HEK293 (cell line): ENCODE data around the gene HOXA3.

ENCODE experiments used
- CTCF ChIA-PET: fragments of 350-600 bp; formaldehyde crosslinking; extraction: SDS; loops from one replicate; lab custom pipeline; 2021; ENCODE audit warnings: antibody characterized with exemption; lab: Yijun Ruan, JAX
- POLR2A ChIA-PET: fragments of 300-600 bp; formaldehyde crosslinking; extraction: SDS; loops from one replicate; lab custom pipeline; 2020; ENCODE audit warnings: antibody characterized with exemption, inconsistent platforms; lab: Yijun Ruan, JAX
- H3K27ac ChIP-seq: fragments of 200-500 bp; sonication (Bioruptor generic); 2 replicates; pipeline ENCODE4 v1.5.1; 2014; ENCODE audit warnings: low read depth, low read length, control low read depth, inconsistent platforms; ENCODE audit errors: extremely low read depth
- H3K36me3 ChIP-seq, 2 experiments: fragments of 200-500 bp in 1 of 2; sonication (Bioruptor generic) in 1 of 2; 1 replicate in 1 of 2; 2 replicates in 1 of 2; pipeline ENCODE4 v1.5.1; 2014 to 2017; ENCODE audit warnings: inconsistent platforms in 2 of 2, low read length in 2 of 2; ENCODE audit not compliant: control insufficient read depth in 2 of 2, insufficient read depth in 1 of 2
- H3K4me1 ChIP-seq: fragments of 200-500 bp; sonication (Bioruptor generic); 2 replicates; pipeline ENCODE4 v1.5.1; 2014; ENCODE audit warnings: mild to moderate bottlenecking, low read length, inconsistent platforms; ENCODE audit not compliant: control insufficient read depth, insufficient read depth
- H3K4me3 ChIP-seq: 2 replicates; pipeline ENCODE4 v1.5.1; 2011; ENCODE audit warnings: low read depth, mild to moderate bottlenecking, control low read depth, low read length, moderate library complexity
- H3K9me3 ChIP-seq: fragments of 200-500 bp; sonication (Bioruptor generic); 2 replicates; pipeline ENCODE4 v1.5.1; 2014; ENCODE audit warnings: low read depth, low read length, inconsistent platforms; ENCODE audit not compliant: control insufficient read depth, insufficient read depth
- GLIS1 ChIP-seq: fragments of 450-650 bp; formaldehyde crosslinking; IDR thresholded peaks from 2 replicates; pipeline ENCODE4 v1.5.1; 2016; ENCODE audit warnings: missing biosample characterization, missing genetic modification characterization
- KLF10 ChIP-seq: fragments of 450-650 bp; IDR thresholded peaks from 2 replicates; pipeline ENCODE4 v1.5.1; 2018; ENCODE audit warnings: missing biosample characterization, mild to moderate bottlenecking, missing genetic modification characterization
- KLF7 ChIP-seq: fragments of 450-650 bp; formaldehyde crosslinking; IDR thresholded peaks from 2 replicates; pipeline ENCODE4 v1.5.1; 2016; ENCODE audit warnings: missing biosample characterization, missing genetic modification characterization, borderline replicate concordance
- PRDM2 ChIP-seq: fragments of 450-650 bp; formaldehyde crosslinking; IDR thresholded peaks from 2 replicates; pipeline ENCODE4 v1.5.1; 2016; ENCODE audit warnings: missing biosample characterization, missing genetic modification characterization, borderline replicate concordance
- SCRT2 ChIP-seq: fragments of 450-650 bp; formaldehyde crosslinking; IDR thresholded peaks from 2 replicates; pipeline ENCODE4 v1.5.1; 2016; ENCODE audit warnings: missing biosample characterization, missing genetic modification characterization
- ZBTB17 ChIP-seq: fragments of 450-650 bp; formaldehyde crosslinking; IDR thresholded peaks from 2 replicates; pipeline ENCODE4 v1.5.1; 2016; ENCODE audit warnings: missing biosample characterization, missing genetic modification characterization
- ZFHX2 ChIP-seq: fragments of 450-650 bp; formaldehyde crosslinking; conservative IDR thresholded peaks from 2 replicates; pipeline ENCODE4 v1.5.1; 2016; ENCODE audit warnings: missing biosample characterization, missing genetic modification characterization
- ZNF274 ChIP-seq, 2 experiments: fragments of 200-500 bp in 1 of 2; fragments of 450-650 bp in 1 of 2; sonication (Bioruptor generic) in 1 of 2; formaldehyde crosslinking in 1 of 2; IDR thresholded peaks; 2 replicates each; pipeline versions ENCODE4 v1.5.1 to v1.6.1; 2014 to 2016; ENCODE audit warnings: borderline replicate concordance in 1 of 2, inconsistent platforms in 1 of 2, low read length in 1 of 2, missing biosample characterization in 1 of 2, missing genetic modification characterization in 1 of 2
- ZNF398 ChIP-seq: fragments of 450-650 bp; formaldehyde crosslinking; IDR thresholded peaks from 2 replicates; pipeline ENCODE4 v1.5.1; 2017; ENCODE audit warnings: missing biosample characterization, missing genetic modification characterization
- ZNF639 ChIP-seq: fragments of 450-650 bp; formaldehyde crosslinking; IDR thresholded peaks from 2 replicates; pipeline ENCODE4 v1.5.1; 2016; ENCODE audit warnings: missing biosample characterization, missing genetic modification characterization
- ZNF843 ChIP-seq: fragments of 450-650 bp; formaldehyde crosslinking; IDR thresholded peaks from 2 replicates; pipeline ENCODE4 v1.5.1; 2016; ENCODE audit warnings: missing biosample characterization, missing genetic modification characterization

The HOXA3 gene

GRCh38 chr7:27095050-27095896, 57.1 kb downstream of the HOXA3 start (continued):
- TF ChIP-seq PRDM2 (tag by site-specific recombination) (no peak), ZNF639 (tag by site-specific recombination) (no peak), ZNF274 (IDR thresholded peaks at IDR 0.05; ENCODE audit: low read length) (no peak), ZNF274 (tag by site-specific recombination; IDR thresholded peaks at IDR 0.05; ENCODE audit: borderline replicate concordance) (no peak), ZFHX2 (tag by site-specific recombination) (peak; percentile 76)
- TF ChIP-seq, all 188 proteins: peak for 11

- H3K4me1 ChIP-seq: peaks cover 47% of the 10 kb centered on the region
- POLR2A ChIA-PET: interaction anchor here (0.6 to 3.9 kb wide), 3 partner anchors 21 to 85 kb away, joined by 3 to 23 read pairs (median 4); partner anchors contain the start of gene HOXA4
- CTCF ChIA-PET: interaction anchor here (0.5 to 0.9 kb wide), 4 partner anchors 39 to 407 kb away, joined by 3 to 5 read pairs (median 3); no protein-coding TSS in a partner anchor
- peaks cover under 1 to 7% of the 10 kb centered on the region in 2 experiments; a peak in 2 of 3 replicates for H3K36me3 ChIP-seq
- H3K4me3 ChIP-seq: no peak overlapping the region
- TF ChIP-seq SCRT2 (tag by site-specific recombination) (peak; percentile 88), GLIS1 (tag by site-specific recombination) (peak; percentile 18; the same call in 1 of the 2 replicates), KLF7 (tag by site-specific recombination) (no peak), ZNF843 (no peak), KLF10 (tag by site-specific recombination) (no peak)
- TF ChIP-seq, all 188 proteins: peak for 2
- no peaks in the 10 kb centered on the region for H3K9me3 ChIP-seq
- peak overlapping the region; percentile 48; the same call in 1 of the 2 replicates for H3K27ac ChIP-seq
These were observed 57.9 kb downstream of the HOXA3 start for GRCh38 chr7:27094304-27095049.

- H3K36me3 ChIP-seq: no peaks in the 10 kb centered on the region
- peaks cover 45% of the 10 kb centered on the region for H3K4me1 ChIP-seq
- no peak overlapping the region for H3K4me3 ChIP-seq
- TF ChIP-seq ZBTB17 (tag by site-specific recombination) (peak; percentile 16; the same call in 1 of the 2 replicates), ZNF398 (tag by site-specific recombination) (no peak)
- H3K27ac ChIP-seq: no peak overlapping the region
- no peaks in the 10 kb centered on the region for H3K9me3 ChIP-seq
- ChIA-PET POLR2A (interaction anchor here (1.2 to 1.3 kb wide), 2 partner anchors 9 to 22 kb away, joined by 3 to 4 read pairs; no protein-coding TSS in a partner anchor), CTCF (interaction anchor here (0.6 to 0.9 kb wide), 3 partner anchors 51 to 757 kb away, joined by 3 to 7 read pairs (median 3); no protein-coding TSS in a partner anchor)
These were observed 59.0 kb downstream of the HOXA3 start for GRCh38 chr7:27093184-27093895.
